ENCODE measurements around the gene TBKBP1.
A peak's percentile ranks its signal among the peaks of the same experiment; 100 is the strongest.
"Not testable (repeated sequence)": the region's sequence is repeated elsewhere in the genome, so short reads cannot be mapped to it uniquely, and the experiment has no call there.

TBKBP1 gene

DNA sequence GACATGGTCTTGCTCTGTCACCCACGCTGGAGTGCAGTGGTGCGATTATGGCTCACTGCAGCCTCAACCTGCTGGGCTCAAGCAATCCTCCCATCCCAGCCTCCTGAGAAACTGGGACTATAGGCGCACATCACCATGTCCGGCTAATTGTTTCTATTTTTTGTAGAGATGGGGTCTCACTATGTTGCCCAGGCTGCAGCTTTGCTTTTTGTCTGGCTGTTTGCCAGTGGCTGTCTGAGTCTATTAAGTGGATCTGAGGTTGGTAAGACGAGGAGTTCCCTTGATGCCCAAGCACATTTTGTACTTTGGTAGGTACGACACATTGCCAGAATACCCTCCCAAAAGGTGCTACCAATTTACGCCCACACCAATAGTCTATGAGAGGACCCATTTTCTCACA lies 44.2 kb downstream of the TBKBP1 start:
- TF ChIP-seq, protein P1, sequence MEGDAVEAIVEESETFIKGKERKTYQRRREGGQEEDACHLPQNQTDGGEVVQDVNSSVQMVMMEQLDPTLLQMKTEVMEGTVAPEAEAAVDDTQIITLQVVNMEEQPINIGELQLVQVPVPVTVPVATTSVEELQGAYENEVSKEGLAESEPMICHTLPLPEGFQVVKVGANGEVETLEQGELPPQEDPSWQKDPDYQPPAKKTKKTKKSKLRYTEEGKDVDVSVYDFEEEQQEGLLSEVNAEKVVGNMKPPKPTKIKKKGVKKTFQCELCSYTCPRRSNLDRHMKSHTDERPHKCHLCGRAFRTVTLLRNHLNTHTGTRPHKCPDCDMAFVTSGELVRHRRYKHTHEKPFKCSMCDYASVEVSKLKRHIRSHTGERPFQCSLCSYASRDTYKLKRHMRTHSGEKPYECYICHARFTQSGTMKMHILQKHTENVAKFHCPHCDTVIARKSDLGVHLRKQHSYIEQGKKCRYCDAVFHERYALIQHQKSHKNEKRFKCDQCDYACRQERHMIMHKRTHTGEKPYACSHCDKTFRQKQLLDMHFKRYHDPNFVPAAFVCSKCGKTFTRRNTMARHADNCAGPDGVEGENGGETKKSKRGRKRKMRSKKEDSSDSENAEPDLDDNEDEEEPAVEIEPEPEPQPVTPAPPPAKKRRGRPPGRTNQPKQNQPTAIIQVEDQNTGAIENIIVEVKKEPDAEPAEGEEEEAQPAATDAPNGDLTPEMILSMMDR (IDR thresholded peaks at IDR 0.05; ENCODE audit: control insufficient read depth, insufficient read depth, low read depth, low read length, missing control alignments), result no peak
- H3K4me3 ChIP-seq (ENCODE audit: control insufficient read depth, low read depth, low read length), result no peak overlapping the region
- no peak for DNase-seq (ENCODE audit: low read depth)

DNA sequence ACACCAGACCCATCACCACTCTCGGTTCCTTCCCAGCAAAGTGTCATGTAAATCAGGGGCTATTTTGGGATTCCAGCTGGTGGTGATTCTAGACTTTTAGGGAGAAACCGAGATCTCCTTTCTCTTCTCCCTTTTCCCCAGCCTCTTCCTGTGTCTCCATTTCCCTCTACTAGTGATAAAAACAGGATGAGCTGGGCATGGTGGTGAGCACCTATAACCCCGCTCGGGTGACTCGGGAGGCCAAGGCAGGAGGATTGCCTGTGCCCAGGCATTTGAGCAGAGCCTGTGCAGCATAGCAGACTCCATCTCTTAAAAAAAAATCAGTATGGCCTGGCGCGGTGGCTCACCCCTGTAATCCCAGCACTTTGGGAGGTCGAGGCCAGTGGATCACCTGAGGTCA lies 45.2 kb downstream of the TBKBP1 start:
- TF ChIP-seq, protein P1 (IDR thresholded peaks at IDR 0.05; ENCODE audit: control insufficient read depth, insufficient read depth, low read depth, low read length, missing control alignments), result no peak
- no peak for DNase-seq (ENCODE audit: low read depth)
- H3K4me3 ChIP-seq (ENCODE audit: control insufficient read depth, low read depth, low read length), result no peak overlapping the region

DNA sequence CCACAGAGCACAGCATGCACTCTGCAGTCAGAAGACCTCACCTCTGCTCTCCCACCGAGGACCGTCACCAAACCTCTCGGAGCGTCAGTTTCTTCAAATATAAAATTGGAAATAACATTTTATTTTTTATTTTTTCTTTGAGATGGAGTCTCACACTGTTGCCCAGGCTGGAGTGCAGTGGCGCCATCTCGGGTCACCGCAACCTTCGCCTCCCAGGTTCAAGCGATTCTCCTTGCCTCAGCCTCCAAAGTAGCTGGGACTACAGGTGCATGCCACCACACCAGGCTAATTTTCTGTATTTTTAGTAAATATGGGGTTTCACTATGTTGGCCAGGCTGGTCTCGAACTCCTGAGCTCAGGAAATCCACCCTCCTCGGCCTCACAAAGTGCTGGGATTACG lies 46.0 kb downstream of the TBKBP1 start:
- not testable (repeated sequence) for H3K4me3 ChIP-seq (ENCODE audit: control insufficient read depth, low read depth, low read length); DNase-seq (ENCODE audit: low read depth)

DNA sequence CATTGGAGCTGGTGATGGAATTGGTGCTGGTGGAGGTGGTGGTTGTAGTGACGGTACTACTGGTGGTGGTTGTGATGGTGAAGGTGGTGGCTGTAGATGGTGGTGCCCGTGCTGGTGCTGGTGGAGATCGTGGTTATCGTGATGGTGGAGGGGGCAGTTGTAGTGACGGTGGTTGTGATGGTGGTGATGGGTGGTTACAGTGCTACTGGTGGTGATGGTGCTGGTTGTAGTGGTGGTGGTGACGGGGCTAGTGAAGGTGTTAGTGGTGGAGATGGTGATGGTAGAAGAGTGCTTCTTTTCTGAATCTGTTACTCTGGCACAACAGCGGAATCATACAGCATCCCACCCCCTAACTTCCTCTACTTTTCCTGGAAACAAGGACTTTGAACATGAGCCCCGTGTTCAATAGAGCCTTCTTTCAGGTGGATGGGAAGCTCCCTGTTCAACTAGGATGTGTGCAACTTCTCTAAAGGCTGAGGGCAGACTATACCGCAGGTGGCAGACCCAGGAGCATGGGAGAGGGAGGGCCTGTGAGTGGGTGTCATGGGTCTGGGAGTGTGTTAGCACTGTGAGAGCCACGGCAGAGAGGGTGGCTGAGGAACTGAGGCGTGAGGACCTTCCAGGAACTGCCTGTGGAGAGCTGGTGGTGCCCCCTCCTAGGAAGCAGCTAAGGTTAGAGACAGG lies 47.3 kb downstream of the TBKBP1 start:
- TF ChIP-seq, protein P1 (IDR thresholded peaks at IDR 0.05; ENCODE audit: control insufficient read depth, insufficient read depth, low read depth, low read length, missing control alignments), result no peak
- no peak for DNase-seq (ENCODE audit: low read depth)
- H3K4me3 ChIP-seq (ENCODE audit: control insufficient read depth, low read depth, low read length), result no peak overlapping the region

DNA sequence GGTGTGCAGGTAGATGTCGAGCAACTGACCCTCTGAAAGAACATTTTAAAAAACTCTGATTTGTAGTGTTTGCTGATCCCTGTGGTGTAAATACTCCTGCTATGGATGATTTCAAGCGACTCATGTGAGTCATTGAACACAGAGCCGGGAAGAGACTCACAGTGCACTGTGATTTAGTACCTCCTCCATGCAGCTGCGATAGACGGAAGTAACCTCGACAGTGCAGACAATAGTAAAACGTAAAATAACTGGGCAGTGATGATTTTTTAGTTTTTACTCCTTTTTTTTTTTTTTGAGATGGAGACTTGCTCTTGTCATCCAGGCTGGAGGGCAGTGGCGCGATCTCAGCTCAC lies 47.8 kb downstream of the TBKBP1 start:
- no peak overlapping the region for H3K4me3 ChIP-seq (ENCODE audit: control insufficient read depth, low read depth, low read length)
- DNase-seq (ENCODE audit: low read depth), result no peak
- TF ChIP-seq, protein P1 (IDR thresholded peaks at IDR 0.05; ENCODE audit: control insufficient read depth, insufficient read depth, low read depth, low read length, missing control alignments), result no peak

DNA sequence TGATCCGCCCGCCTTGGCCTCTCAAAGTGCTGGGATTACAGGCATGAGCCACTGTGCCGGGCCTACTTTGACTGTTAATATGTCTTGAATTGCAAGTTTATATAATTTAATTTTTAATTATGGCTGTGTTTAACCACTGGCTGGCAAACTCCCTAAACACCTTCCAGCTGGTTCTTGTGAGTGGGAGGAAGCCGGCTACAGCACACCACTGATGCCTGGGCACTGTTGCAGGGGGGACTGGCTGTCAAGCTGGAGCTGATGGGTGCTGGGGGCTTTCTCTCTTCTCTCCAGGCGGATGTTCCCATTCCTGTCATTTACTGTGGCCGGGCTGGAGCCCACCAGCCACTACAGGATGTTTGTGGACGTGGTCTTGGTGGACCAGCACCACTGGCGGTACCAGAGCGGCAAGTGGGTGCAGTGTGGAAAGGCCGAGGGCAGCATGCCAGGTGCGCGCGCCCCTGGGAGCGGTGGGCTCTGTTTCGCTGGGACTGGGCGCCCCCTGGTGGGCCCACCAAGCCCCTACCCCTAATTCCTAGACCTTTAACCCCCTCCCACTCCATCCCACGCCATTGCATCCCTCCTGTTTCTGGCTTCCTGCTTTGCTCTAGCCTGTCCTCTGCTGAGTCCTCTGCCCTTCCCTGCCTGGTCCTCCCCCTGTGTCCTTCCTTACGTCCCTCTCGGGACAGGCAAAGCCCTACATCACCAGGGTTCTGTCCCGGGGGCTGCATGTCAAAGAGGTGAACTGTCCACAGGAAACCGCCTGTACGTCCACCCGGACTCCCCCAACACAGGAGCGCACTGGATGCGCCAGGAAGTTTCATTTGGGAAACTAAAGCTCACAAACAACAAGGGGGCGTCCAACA lies 48.6 kb downstream of the TBKBP1 start:
- TF ChIP-seq, protein P1 (IDR thresholded peaks at IDR 0.05; ENCODE audit: control insufficient read depth, insufficient read depth, low read depth, low read length, missing control alignments), result peak; percentile 29
- DNase-seq (ENCODE audit: low read depth), result no peak
- H3K4me3 ChIP-seq (ENCODE audit: control insufficient read depth, low read depth, low read length), result no peak overlapping the region
